ENCODE results near the gene HOXB1. TPM values are rescaled to one million over a fixed set of nuclear protein-coding genes. Genes with fewer than 3 reads are reported as not detected.

Gene HOXB1
- polyA plus RNA-seq, 4 donors = not detected

DNA sequence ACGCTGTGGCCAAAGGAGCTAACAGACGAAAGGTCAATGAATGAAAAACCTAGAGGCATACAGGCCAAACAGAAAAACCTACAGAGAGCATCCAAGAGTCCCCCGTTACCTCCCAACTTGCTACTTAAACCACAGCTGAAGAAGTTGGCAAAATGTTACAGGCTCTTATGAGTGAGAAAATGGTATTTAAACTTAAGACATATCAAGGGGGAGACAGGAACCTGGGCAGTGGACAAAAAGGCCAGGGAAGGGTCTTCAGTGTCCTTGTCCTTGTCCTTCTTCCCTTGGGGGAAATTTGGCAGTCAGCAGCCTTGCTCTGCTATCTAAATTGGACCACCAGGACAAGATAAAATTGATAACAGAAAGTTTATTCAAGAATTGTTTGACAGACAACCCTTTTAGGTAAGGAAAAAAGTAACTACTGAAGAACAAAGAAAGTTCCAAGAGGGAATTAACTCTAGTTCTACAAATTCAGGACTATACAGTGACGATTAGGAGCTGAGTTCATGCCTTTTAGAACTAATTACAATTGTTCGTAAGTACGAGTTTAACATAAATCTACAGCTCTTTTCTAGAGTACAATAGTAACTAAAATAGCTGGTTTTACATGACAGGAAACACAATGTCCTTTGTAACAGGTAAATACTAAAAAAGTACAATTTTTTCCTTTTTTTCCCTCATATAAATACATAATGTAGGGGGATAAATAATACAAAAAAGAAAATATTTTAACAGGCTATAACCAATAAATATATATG is 17.9 kb upstream of the HOXB1 start:
- Histone ChIP-seq H3K4me1 (ENCODE audit: control insufficient read depth in 3 of 3, insufficient read depth in 2 of 3, low read depth in 1 of 3, low read length in 2 of 3) (peaks cover 0 to 26% (median 3%) of the 10 kb centered on the region in 3 donors), H3K27me3 (ENCODE audit: control insufficient read depth in 3 of 3, insufficient read depth in 3 of 3, low read length in 3 of 3) (peaks cover 0 to 87% (median 8%) of the 10 kb centered on the region in 3 donors)
- no peak for DNase-seq

DNA sequence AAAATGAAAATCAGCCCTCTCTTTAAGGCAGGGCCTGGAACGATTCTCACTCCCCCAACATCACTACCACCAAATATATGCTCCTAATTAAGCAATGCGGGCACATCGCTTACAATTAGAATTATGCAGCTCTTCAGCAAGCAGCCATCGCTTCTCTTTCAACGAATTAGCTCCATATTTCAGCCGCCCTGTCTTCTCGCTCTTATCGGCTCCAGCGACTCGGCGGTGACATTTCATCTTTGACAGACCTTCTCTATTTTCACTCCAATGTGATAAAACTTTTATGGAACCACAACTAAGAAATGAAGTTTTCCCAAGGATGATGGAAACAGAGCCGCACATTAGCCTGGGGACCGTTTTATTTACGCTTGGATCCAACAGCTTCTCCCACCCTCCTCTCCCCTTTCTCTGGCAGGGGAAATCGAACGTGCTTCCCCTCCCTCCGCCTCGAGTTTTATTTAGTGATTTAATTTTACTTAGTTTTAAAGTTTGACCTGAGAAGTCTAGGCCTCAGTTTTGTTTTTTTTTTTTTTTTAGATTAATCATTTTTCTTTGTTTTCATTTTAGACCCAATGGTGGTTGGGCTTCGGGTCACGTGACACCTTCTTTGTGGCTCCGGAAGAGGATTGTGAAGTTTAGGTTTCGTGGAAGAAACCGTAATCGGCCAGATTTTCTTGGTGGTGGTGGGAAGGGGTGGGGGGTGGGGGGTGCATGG is 17.2 kb upstream of the HOXB1 start:
- FAIRE-seq (no peak), DNase-seq (peak in 1 of 2 donors; percentile 18)
- H3K4me1 ChIP-seq (ENCODE audit: control insufficient read depth in 3 of 3, insufficient read depth in 2 of 3, low read depth in 1 of 3, low read length in 2 of 3) = peaks cover 0 to 26% (median 3%) of the 10 kb centered on the region in 3 donors
- 32 to 48% (median 42%) methylated on average over 24 of the region's 24 CpGs for WGBS, 3 donors
- no peak overlapping the region for H3K4me3 ChIP-seq (ENCODE audit: low read depth in 1 of 3, low read length in 3 of 3)
- H3K36me3 ChIP-seq (ENCODE audit: control insufficient read depth in 3 of 3, insufficient read depth in 2 of 3, low read depth in 1 of 3, low read length in 3 of 3) = peaks cover 0 to 25% (median 0%) of the 10 kb centered on the region in 3 donors
- peaks cover 0 to 88% (median 8%) of the 10 kb centered on the region in 3 donors for H3K27me3 ChIP-seq (ENCODE audit: control insufficient read depth in 3 of 3, insufficient read depth in 3 of 3, low read length in 3 of 3)
- H3K9me3 ChIP-seq (ENCODE audit: control insufficient read depth in 2 of 2, insufficient read depth in 1 of 2, low read depth in 1 of 2, low read length in 1 of 2) = no peaks in the 10 kb centered on the region
- H3K27ac ChIP-seq (ENCODE audit: low read depth in 1 of 3, low read length in 2 of 3) = peak overlapping the region in 2 of 3 donors; percentile 80 to 90

More for the DNA sequence above, 17.9 kb upstream of the HOXB1 start:
- WGBS, 3 donors = 46 to 63% (median 58%) methylated on average over 6 of the region's 6 CpGs
- H3K36me3 ChIP-seq (ENCODE audit: control insufficient read depth in 3 of 3, insufficient read depth in 2 of 3, low read depth in 1 of 3, low read length in 3 of 3) = peaks cover 0 to 23% (median 0%) of the 10 kb centered on the region in 3 donors
- no peak for FAIRE-seq
- no peaks in the 10 kb centered on the region for H3K9me3 ChIP-seq (ENCODE audit: control insufficient read depth in 2 of 2, insufficient read depth in 1 of 2, low read depth in 1 of 2, low read length in 1 of 2)
- H3K4me3 ChIP-seq (ENCODE audit: low read depth in 1 of 3, low read length in 3 of 3) = no peak overlapping the region
- peak overlapping the region in 2 of 3 donors; percentile 62 to 80 for H3K27ac ChIP-seq (ENCODE audit: low read depth in 1 of 3, low read length in 2 of 3)

DNA sequence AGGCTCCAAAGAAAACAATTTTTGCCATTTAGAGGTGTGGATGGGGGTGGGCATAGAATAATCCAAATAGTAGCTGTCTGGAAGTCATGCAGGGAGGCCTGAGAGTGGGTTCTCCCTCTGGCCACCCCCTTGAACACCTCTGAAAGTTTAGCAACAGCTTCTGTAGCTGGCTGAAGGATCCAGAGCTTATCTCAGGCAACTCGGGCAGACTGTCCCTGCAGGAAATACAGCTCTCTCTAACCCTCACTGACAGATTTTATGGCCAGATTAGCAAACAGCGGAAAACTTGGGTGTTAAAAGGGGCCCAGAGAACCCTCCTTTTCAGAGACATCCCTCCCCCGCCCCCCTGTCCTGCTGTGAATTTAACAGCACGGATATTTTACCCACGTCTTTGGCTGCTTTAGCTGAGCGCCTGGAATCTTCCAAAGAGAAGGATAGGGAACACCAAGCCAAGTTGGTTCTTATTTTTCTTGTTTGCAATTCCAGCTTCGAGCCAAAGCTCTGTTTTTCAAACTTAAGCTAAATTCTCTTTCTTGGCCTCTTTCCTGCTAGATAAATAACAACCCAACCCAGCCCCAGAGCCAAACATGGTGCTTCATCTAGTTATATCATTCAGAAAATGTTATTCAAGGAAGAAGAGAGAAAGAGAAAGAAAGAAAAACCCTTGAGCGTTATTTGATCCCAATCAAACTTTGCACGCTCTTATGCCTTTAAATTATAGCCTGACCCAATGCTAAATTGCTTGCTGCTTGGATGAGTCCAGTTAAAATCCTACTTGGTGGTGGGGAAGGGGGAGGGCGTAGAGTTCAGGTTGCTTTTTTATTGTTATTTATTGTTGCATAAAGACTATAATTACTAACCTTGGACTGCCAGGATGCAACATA is 16.4 kb upstream of the HOXB1 start:
- WGBS, 3 donors = 37 to 43% (median 40%) methylated on average over 10 of the region's 10 CpGs
- FAIRE-seq (no peak), DNase-seq (no peak)
- H3K9me3 ChIP-seq (ENCODE audit: control insufficient read depth in 2 of 2, insufficient read depth in 1 of 2, low read depth in 1 of 2, low read length in 1 of 2) = no peaks in the 10 kb centered on the region
- peaks cover 0 to 88% (median 8%) of the 10 kb centered on the region in 3 donors for H3K27me3 ChIP-seq (ENCODE audit: control insufficient read depth in 3 of 3, insufficient read depth in 3 of 3, low read length in 3 of 3)
- peak overlapping the region; percentile 27 to 90 (median 74) for H3K27ac ChIP-seq (ENCODE audit: low read depth in 1 of 3, low read length in 2 of 3)
- H3K4me3 ChIP-seq (ENCODE audit: low read depth in 1 of 3, low read length in 3 of 3) = peak overlapping the region in 1 of 3 donors; percentile 16
- H3K4me1 ChIP-seq (ENCODE audit: control insufficient read depth in 3 of 3, insufficient read depth in 2 of 3, low read depth in 1 of 3, low read length in 2 of 3) = peaks cover 0 to 22% (median 3%) of the 10 kb centered on the region in 3 donors
- H3K36me3 ChIP-seq (ENCODE audit: control insufficient read depth in 3 of 3, insufficient read depth in 2 of 3, low read depth in 1 of 3, low read length in 3 of 3) = peaks cover 0 to 29% (median 0%) of the 10 kb centered on the region in 3 donors

DNA sequence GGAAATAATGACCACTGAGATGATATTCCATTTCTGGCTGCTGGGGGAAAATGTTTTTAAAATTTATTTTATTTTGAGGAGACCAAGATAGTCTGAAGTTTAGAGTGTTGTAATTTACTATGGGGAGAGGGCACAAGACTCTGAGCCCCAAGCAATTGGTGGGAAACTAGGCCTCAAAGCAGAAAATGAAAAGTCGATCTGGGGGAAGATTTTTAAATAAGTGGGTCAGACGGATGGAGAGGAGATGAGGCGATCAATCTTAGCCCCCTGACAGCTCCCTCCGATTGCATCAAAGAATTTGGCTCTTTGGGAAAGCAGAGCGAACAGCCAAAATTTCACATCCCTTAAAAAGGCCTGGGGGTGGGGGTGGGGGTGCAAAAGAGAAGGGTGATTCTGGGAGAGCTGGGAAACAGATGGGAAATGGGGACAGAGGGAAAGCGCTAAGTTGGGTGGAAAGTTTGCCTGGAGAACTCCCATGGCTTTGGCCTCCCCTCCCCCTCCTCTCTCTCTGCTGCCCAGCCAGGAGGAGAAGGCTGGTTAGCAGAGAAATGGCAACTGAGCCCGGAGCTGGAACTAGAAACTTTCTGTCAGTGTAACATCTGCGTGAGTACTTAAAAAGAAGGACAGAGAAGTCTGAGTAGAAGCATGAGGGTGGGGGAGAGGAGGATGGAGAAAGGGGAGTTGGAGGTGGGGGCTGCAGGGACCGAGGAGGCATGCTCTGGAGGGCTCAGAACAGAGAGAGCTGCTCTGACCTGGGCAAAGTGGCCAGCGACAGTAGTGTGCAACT is 15.5 kb upstream of the HOXB1 start:
- Histone ChIP-seq H3K4me3 (ENCODE audit: low read depth in 1 of 3, low read length in 3 of 3) (peak overlapping the region in 1 of 3 donors; percentile 16), H3K9me3 (ENCODE audit: control insufficient read depth in 2 of 2, insufficient read depth in 1 of 2, low read depth in 1 of 2, low read length in 1 of 2) (no peaks in the 10 kb centered on the region), H3K4me1 (ENCODE audit: control insufficient read depth in 3 of 3, insufficient read depth in 2 of 3, low read depth in 1 of 3, low read length in 2 of 3) (peaks cover 0 to 19% (median 3%) of the 10 kb centered on the region in 3 donors), H3K27me3 (ENCODE audit: control insufficient read depth in 3 of 3, insufficient read depth in 3 of 3, low read length in 3 of 3) (peaks cover 0 to 88% (median 8%) of the 10 kb centered on the region in 3 donors), H3K36me3 (ENCODE audit: control insufficient read depth in 3 of 3, insufficient read depth in 2 of 3, low read depth in 1 of 3, low read length in 3 of 3) (peaks cover 0 to 25% (median 0%) of the 10 kb centered on the region in 3 donors), H3K27ac (ENCODE audit: low read depth in 1 of 3, low read length in 2 of 3) (peak overlapping the region; percentile 27 to 90 (median 74))
- 46 to 48% (median 48%) methylated on average over 10 of the region's 10 CpGs for WGBS, 3 donors
- FAIRE-seq = no peak
- no peak for DNase-seq

DNA sequence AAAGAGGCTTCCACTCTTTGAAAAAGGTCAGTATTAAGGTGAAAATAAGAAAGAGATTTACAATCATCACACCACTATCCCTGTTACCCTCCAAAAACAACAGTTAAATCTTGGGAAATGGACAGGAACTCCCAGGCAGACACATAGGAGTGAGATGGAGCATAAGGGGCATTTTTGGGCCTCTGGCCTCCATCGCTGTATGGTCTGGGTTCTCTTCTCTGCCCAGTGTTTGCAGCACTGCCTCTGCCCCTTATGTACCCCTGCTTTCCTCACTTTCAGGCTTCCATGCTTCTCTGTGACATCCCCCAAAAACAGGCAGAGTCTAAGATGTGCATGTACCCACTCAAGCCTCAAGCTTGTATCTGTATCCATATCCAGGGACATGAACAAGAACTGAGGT is 14.7 kb upstream of the HOXB1 start:
- Histone ChIP-seq H3K36me3 (ENCODE audit: control insufficient read depth in 3 of 3, insufficient read depth in 2 of 3, low read depth in 1 of 3, low read length in 3 of 3) (peaks cover 0 to 22% (median 0%) of the 10 kb centered on the region in 3 donors), H3K27me3 (ENCODE audit: control insufficient read depth in 3 of 3, insufficient read depth in 3 of 3, low read length in 3 of 3) (peaks cover 0 to 89% (median 5%) of the 10 kb centered on the region in 3 donors), H3K9me3 (ENCODE audit: control insufficient read depth in 2 of 2, insufficient read depth in 1 of 2, low read depth in 1 of 2, low read length in 1 of 2) (no peaks in the 10 kb centered on the region), H3K27ac (ENCODE audit: low read depth in 1 of 3, low read length in 2 of 3) (peak overlapping the region in 2 of 3 donors; percentile 90 to 94), H3K4me3 (ENCODE audit: low read depth in 1 of 3, low read length in 3 of 3) (no peak overlapping the region), H3K4me1 (ENCODE audit: control insufficient read depth in 3 of 3, insufficient read depth in 2 of 3, low read depth in 1 of 3, low read length in 2 of 3) (peaks cover 0 to 16% (median 3%) of the 10 kb centered on the region in 3 donors)
- FAIRE-seq (no peak), DNase-seq (no peak)
- 75 to 92% (median 85%) methylated on average over 1 of the region's 1 CpG for WGBS, 3 donors

DNA sequence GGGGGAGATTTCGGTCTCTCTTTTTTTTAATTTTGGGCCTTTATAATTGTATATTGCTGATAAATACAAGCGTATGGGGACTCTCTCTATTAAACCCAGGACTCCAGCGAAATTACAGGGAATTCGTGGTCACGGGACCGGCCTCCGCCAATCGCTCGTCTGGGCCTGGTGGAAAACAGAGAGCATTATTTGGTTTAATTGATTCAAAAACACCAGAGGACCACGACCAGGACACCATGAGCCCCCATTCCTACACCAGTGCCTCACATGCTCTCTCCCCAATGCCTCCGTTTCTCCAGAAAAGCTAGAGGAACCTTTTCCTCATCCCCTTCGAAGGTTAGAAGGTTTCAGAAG is 14.2 kb upstream of the HOXB1 start, which contains the start of gene HOXB2:
Gene HOXB2 (minus strand): TSS at position 88 of the 354 bp plus-strand sequence. CDS start 198 bp downstream, outside the sequence.
- WGBS, 3 donors = 40 to 71% (median 47%) methylated on average over 12 of the region's 12 CpGs
- no peaks in the 10 kb centered on the region for H3K9me3 ChIP-seq (ENCODE audit: control insufficient read depth in 2 of 2, insufficient read depth in 1 of 2, low read depth in 1 of 2, low read length in 1 of 2)
- peaks cover 0 to 17% (median 0%) of the 10 kb centered on the region in 3 donors for H3K36me3 ChIP-seq (ENCODE audit: control insufficient read depth in 3 of 3, insufficient read depth in 2 of 3, low read depth in 1 of 3, low read length in 3 of 3)
- peaks cover 0 to 15% (median 3%) of the 10 kb centered on the region in 3 donors for H3K4me1 ChIP-seq (ENCODE audit: control insufficient read depth in 3 of 3, insufficient read depth in 2 of 3, low read depth in 1 of 3, low read length in 2 of 3)
- peaks cover 0 to 86% (median 0%) of the 10 kb centered on the region in 3 donors for H3K27me3 ChIP-seq (ENCODE audit: control insufficient read depth in 3 of 3, insufficient read depth in 3 of 3, low read length in 3 of 3)
- peak within 1 kb of the TSS; percentile 68 to 94 (median 90) for H3K27ac ChIP-seq (ENCODE audit: low read depth in 1 of 3, low read length in 2 of 3)
- no peak for FAIRE-seq
- peak within 1 kb of the TSS; percentile 59 to 71 (median 69) for H3K4me3 ChIP-seq (ENCODE audit: low read depth in 1 of 3, low read length in 3 of 3)
- DNase-seq = no peak

DNA sequence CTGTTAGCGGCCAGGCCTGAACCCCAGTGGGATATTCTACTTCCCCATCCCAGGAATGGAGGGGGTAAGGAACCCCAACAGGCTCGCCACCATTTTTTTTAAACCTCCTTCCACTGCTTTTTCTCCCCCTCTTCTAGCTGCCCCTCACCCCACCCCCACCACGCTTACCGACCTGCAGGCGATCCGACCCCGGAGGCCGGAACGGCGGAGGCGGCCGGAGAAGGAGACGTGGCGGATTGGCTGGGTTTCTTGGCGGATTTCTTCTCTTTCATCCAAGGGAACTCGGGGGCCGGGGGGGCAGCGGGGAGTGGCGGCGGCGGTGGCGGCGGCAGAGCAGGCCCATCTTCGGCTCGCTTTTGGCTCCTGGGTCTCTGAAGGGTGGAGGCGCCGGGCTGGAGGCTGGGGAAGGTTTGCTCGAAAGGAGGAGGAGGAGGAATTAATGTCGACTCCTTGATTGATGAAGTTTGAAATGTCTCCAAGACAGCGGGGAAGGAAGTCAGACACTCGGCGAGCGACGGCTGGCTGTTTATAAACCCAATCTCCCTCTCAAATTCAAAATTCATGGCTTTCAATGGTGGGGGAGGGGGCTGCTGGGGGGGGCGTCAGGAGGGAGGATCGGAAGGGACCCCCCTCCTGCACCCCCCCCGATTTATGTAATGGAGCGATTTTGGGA is 13.7 kb upstream of the HOXB1 start:
- peaks cover 0 to 14% (median 0%) of the 10 kb centered on the region in 3 donors for H3K36me3 ChIP-seq (ENCODE audit: control insufficient read depth in 3 of 3, insufficient read depth in 2 of 3, low read depth in 1 of 3, low read length in 3 of 3)
- H3K27ac ChIP-seq (ENCODE audit: low read depth in 1 of 3, low read length in 2 of 3) = peak overlapping the region; percentile 68 to 94 (median 90)
- peaks cover 0 to 88% (median 0%) of the 10 kb centered on the region in 3 donors for H3K27me3 ChIP-seq (ENCODE audit: control insufficient read depth in 3 of 3, insufficient read depth in 3 of 3, low read length in 3 of 3)
- no peaks in the 10 kb centered on the region for H3K9me3 ChIP-seq (ENCODE audit: control insufficient read depth in 2 of 2, insufficient read depth in 1 of 2, low read depth in 1 of 2, low read length in 1 of 2)
- DNase-seq (peak in 1 of 2 donors; percentile 58), FAIRE-seq (no peak)
- WGBS, 3 donors = 8 to 21% (median 16%) methylated on average over 37 to 38 of the region's 38 CpGs
- peaks cover 0 to 15% (median 3%) of the 10 kb centered on the region in 3 donors for H3K4me1 ChIP-seq (ENCODE audit: control insufficient read depth in 3 of 3, insufficient read depth in 2 of 3, low read depth in 1 of 3, low read length in 2 of 3)
- H3K4me3 ChIP-seq (ENCODE audit: low read depth in 1 of 3, low read length in 3 of 3) = peak overlapping the region; percentile 29 to 69 (median 59)

Data from small intestine (tissue), 7 donors.